Fibroblast of skin of left quadriceps (primary cell): ENCODE data around the gene ZNF385C.

Source experiments
- DNase-seq, 2 experiments: peaks; one replicate each; pipeline ENCODE4 v3.0.0-alpha.2; 2013; ENCODE audit warnings: low read depth in 2 of 2

The ZNF385C gene

GRCh38 chr17:41989702-41990419 is 108.4 kb downstream of the ZNF385C start:
- no peak for DNase-seq

DNA sequence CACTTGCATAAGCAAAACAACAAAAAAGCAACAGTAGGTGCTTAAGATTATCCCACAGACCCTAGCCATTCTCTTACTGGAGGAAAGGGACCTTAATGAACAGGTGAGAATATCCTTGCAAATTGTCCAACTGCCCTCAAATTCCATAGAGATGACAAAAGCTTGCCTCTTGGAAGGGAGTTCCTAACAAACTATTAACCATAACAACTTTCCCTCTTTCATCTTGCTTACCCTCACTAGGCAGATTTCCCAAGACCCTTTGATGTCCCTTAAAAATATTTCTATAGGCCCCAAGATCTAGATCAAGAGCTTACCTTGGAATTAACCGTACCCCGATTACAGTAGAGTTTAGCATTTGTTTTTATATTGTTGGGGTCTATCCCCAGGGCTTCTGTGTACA is 109.9 kb downstream of the ZNF385C start:
- no peak for DNase-seq

- no peak for DNase-seq
Observed at GRCh38 chr17:41987642-41988041, 110.6 kb downstream of the ZNF385C start.

GRCh38 chr17:41986634-41987033 is 111.6 kb downstream of the ZNF385C start:
- DNase-seq = no peak

- no peak for DNase-seq
Observed at GRCh38 chr17:41985919-41986318, 112.4 kb downstream of the ZNF385C start.

DNA sequence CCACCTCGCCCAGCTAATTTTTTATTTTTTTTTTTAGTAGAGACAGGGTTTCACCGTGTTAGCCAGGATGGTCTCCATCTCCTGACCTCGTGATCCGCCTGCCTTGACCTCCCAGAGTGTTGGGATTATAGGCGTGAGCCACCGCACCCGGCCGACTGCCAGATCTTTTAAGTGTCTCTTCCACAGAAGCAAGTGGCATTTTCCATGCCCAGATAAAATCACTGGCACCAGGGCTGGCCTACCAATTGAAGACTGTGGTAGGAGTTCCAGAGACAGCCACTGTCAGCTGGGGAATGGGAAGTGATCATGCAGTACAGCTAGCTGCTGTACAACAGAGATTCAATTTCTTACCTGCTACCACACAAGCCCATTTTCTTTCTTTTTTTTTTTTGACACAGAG is 113.8 kb downstream of the ZNF385C start:
- DNase-seq = no peak

- no peak for DNase-seq
Observed at GRCh38 chr17:41982026-41982760, 116.1 kb downstream of the ZNF385C start.

- DNase-seq = no peak
Observed at GRCh38 chr17:41977991-41978390, 120.3 kb downstream of the ZNF385C start.

GRCh38 chr17:41976142-41976768 is 122.0 kb downstream of the ZNF385C start:
- DNase-seq = no peak
